DMS153 treated with DMSO at 0.1 percent for 48 hours (cell line): ENCODE data around the gene LIX1L.
"Not testable (repeated sequence)": the region's sequence is repeated elsewhere in the genome, so short reads cannot be mapped to it uniquely, and the experiment has no call there.

ENCODE experiments used
- DNase-seq: peaks from one replicate; lab custom pipeline; 2025; ENCODE audit not compliant: unreplicated experiment; lab: John Stamatoyannopoulos, UW

LIX1L gene

GRCh38 chr1:145937436-145937835 lies 20.4 kb downstream of the LIX1L start:
- DNase-seq = no peak

GRCh38 chr1:145936247-145936646 lies 21.6 kb downstream of the LIX1L start:
- DNase-seq = no peak

- DNase-seq = no peak
These were observed 22.1 kb downstream of the LIX1L start for GRCh38 chr1:145935708-145936107.

GRCh38 chr1:145932522-145933009 lies 25.3 kb downstream of the LIX1L start:
- DNase-seq = not testable (repeated sequence)

GRCh38 chr1:145927916-145928643 lies 29.7 kb downstream of the LIX1L start:
- DNase-seq = no peak

GRCh38 chr1:145927063-145927886 lies 30.5 kb downstream of the LIX1L start, which contains the start of gene RBM8A:
Gene RBM8A (minus strand): TSS chr1:145927484. CDS start chr1:145927426, 58 bp downstream.
- DNase-seq = peak; percentile 99

- no peak for DNase-seq
These were observed 31.1 kb downstream of the LIX1L start for GRCh38 chr1:145926686-145927062.

- DNase-seq = no peak
These were observed 35.6 kb downstream of the LIX1L start for GRCh38 chr1:145922266-145922665.

GRCh38 chr1:145920297-145920696 lies 37.5 kb downstream of the LIX1L start:
- not testable (repeated sequence) for DNase-seq

GRCh38 chr1:145918992-145919939 lies 38.6 kb downstream of the LIX1L start:
- DNase-seq = no peak

- peak; percentile 96 for DNase-seq
These were observed 39.4 kb downstream of the LIX1L start, which contains the start of gene PEX11B for GRCh38 chr1:145918144-145918991. Gene PEX11B (minus strand): TSS chr1:145918717. CDS start chr1:145918688, 29 bp downstream.

- no peak for DNase-seq
These were observed 40.2 kb downstream of the LIX1L start for GRCh38 chr1:145917595-145917994.

- no peak for DNase-seq
These were observed 41.1 kb downstream of the LIX1L start for GRCh38 chr1:145916745-145917144.

- DNase-seq = no peak
These were observed 45.6 kb downstream of the LIX1L start for GRCh38 chr1:145912128-145912641.

GRCh38 chr1:145908653-145909052 lies 49.2 kb downstream of the LIX1L start:
- no peak for DNase-seq

GRCh38 chr1:145906954-145907753 lies 50.7 kb downstream of the LIX1L start:
- no peak for DNase-seq

- DNase-seq = no peak
These were observed 56.4 kb downstream of the LIX1L start for GRCh38 chr1:145901312-145902021.

GRCh38 chr1:145898756-145899155 lies 59.1 kb downstream of the LIX1L start:
- DNase-seq = no peak
